Activated naive CD4-positive, alpha-beta T cell treated with anti-CD3 and anti-CD28 coated beads, Interleukin-2, amount 10 ng/mL, durations not matched to agents 7 days and 5 days (primary cell): ENCODE results near the gene MINK1.
A peak's percentile ranks its signal among the peaks of the same experiment; 100 is the strongest.

Experiments
- CTCF ChIA-PET: fragments of 350-600 bp; sonication (Branson Sonifier 250); formaldehyde crosslinking; loops from one replicate; lab custom pipeline; 2021; ENCODE audit warnings: antibody characterized with exemption; lab: Charles Lee
- DNase-seq: peaks from one replicate; pipeline ENCODE4 v3.0.0-alpha.2; 2020
- H3K27ac Mint-ChIP-seq: one replicate; pipeline ENCODE4 v1.8.0; 2021; ENCODE audit warnings: mild to moderate bottlenecking, moderate library complexity, mixed read lengths
- H3K27me3 Mint-ChIP-seq: one replicate; pipeline ENCODE4 v1.8.0; 2021; ENCODE audit warnings: mild to moderate bottlenecking, mixed read lengths
- H3K36me3 Mint-ChIP-seq: one replicate; pipeline ENCODE4 v1.8.0; 2021; ENCODE audit warnings: mixed read lengths
- H3K4me1 Mint-ChIP-seq: one replicate; pipeline ENCODE4 v1.8.0; 2021; ENCODE audit warnings: mixed read lengths
- H3K4me3 Mint-ChIP-seq: one replicate; pipeline ENCODE4 v1.8.0; 2021; ENCODE audit warnings: mild to moderate bottlenecking, moderate library complexity, mixed read lengths
- H3K9me3 Mint-ChIP-seq: one replicate; pipeline ENCODE4 v1.8.0; 2021; ENCODE audit warnings: mixed read lengths

MINK1 gene

GRCh38 chr17:4800462-4801196 lies 32.5 kb upstream of the MINK1 start:
- CTCF ChIA-PET: no interaction called here
- DNase-seq: no peak
- Mint-ChIP-seq H3K27ac (no peak overlapping the region), H3K9me3 (no peaks in the 10 kb centered on the region), H3K4me3 (no peak overlapping the region), H3K36me3 (peaks cover 14% of the 10 kb centered on the region), H3K4me1 (peaks cover 12% of the 10 kb centered on the region), H3K27me3 (no peaks in the 10 kb centered on the region)

GRCh38 chr17:4802228-4802627 lies 30.9 kb upstream of the MINK1 start, which contains the start of gene C17orf114:
Gene C17orf114, minus strand, starts transcription at chr17:4802328.
- H3K9me3 Mint-ChIP-seq: no peaks in the 10 kb centered on the region
- no peaks in the 10 kb centered on the region for H3K27me3 Mint-ChIP-seq
- CTCF ChIA-PET: no interaction called here
- no peak for DNase-seq
- peaks cover 6% of the 10 kb centered on the region for H3K4me1 Mint-ChIP-seq
- H3K36me3 Mint-ChIP-seq: peaks cover 7% of the 10 kb centered on the region
- H3K27ac Mint-ChIP-seq: no peak within 1 kb of the TSS
- no peak within 1 kb of the TSS for H3K4me3 Mint-ChIP-seq

- Mint-ChIP-seq H3K27me3 (peaks cover 4% of the 10 kb centered on the region), H3K4me3 (peak overlapping the region; percentile 77), H3K9me3 (no peaks in the 10 kb centered on the region), H3K36me3 (peaks cover 8% of the 10 kb centered on the region), H3K27ac (no peak overlapping the region), H3K4me1 (peaks cover 20% of the 10 kb centered on the region)
- no peak for DNase-seq
- CTCF ChIA-PET: interaction anchor here (0.9 to 1.0 kb wide), 2 partner anchors 11 to 75 kb away, joined by 3 read pairs; partner anchors contain the start of genes MED11 and PSMB6
Observed at GRCh38 chr17:4806456-4806776, 26.7 kb upstream of the MINK1 start.

- peak within 1 kb of the TSS; percentile 78 for H3K4me3 Mint-ChIP-seq
- peaks cover 20% of the 10 kb centered on the region for H3K4me1 Mint-ChIP-seq
- H3K27me3 Mint-ChIP-seq: peaks cover 4% of the 10 kb centered on the region
- DNase-seq: peak; percentile 92
- peaks cover 8% of the 10 kb centered on the region for H3K36me3 Mint-ChIP-seq
- CTCF ChIA-PET: interaction anchor here (0.9 to 2.1 kb wide), 3 partner anchors 11 to 75 kb away, joined by 3 to 7 read pairs (median 3); partner anchors contain the start of genes MED11 and PSMB6
- no peaks in the 10 kb centered on the region for H3K9me3 Mint-ChIP-seq
- H3K27ac Mint-ChIP-seq: peak within 1 kb of the TSS; percentile 58
Observed at GRCh38 chr17:4806777-4807604, 26.1 kb upstream of the MINK1 start, which contains the start of gene PLD2. Gene PLD2, plus strand, starts transcription at chr17:4807152. Its CDS starts 621 bp downstream, at chr17:4807773.

GRCh38 chr17:4807605-4808377 lies 25.3 kb upstream of the MINK1 start:
- no peak for DNase-seq
- H3K4me1 Mint-ChIP-seq: peaks cover 20% of the 10 kb centered on the region
- H3K27me3 Mint-ChIP-seq: peaks cover 4% of the 10 kb centered on the region
- peak overlapping the region; percentile 78 for H3K4me3 Mint-ChIP-seq
- H3K36me3 Mint-ChIP-seq: peaks cover 8% of the 10 kb centered on the region
- CTCF ChIA-PET: interaction anchor here (2.1 kb wide), 1 partner anchor 18 kb away, joined by 7 read pairs; no protein-coding TSS in a partner anchor
- no peaks in the 10 kb centered on the region for H3K9me3 Mint-ChIP-seq
- H3K27ac Mint-ChIP-seq: peak overlapping the region; percentile 58

GRCh38 chr17:4808378-4808767 lies 24.8 kb upstream of the MINK1 start:
- Mint-ChIP-seq H3K4me3 (peak overlapping the region; percentile 78), H3K36me3 (peaks cover 8% of the 10 kb centered on the region), H3K27me3 (peaks cover 4% of the 10 kb centered on the region), H3K9me3 (no peaks in the 10 kb centered on the region), H3K4me1 (peaks cover 20% of the 10 kb centered on the region), H3K27ac (no peak overlapping the region)
- CTCF ChIA-PET: interaction anchor here (2.1 kb wide), 1 partner anchor 18 kb away, joined by 7 read pairs; no protein-coding TSS in a partner anchor
- no peak for DNase-seq

- Mint-ChIP-seq H3K27ac (no peak overlapping the region), H3K4me1 (peaks cover 20% of the 10 kb centered on the region), H3K9me3 (no peaks in the 10 kb centered on the region), H3K36me3 (peaks cover 8% of the 10 kb centered on the region), H3K27me3 (peaks cover 4% of the 10 kb centered on the region), H3K4me3 (no peak overlapping the region)
- CTCF ChIA-PET: no interaction called here
- no peak for DNase-seq
Observed at GRCh38 chr17:4810696-4811290, 22.3 kb upstream of the MINK1 start.

GRCh38 chr17:4811471-4811870 lies 21.7 kb upstream of the MINK1 start:
- no peak overlapping the region for H3K4me3 Mint-ChIP-seq
- no peak overlapping the region for H3K27ac Mint-ChIP-seq
- CTCF ChIA-PET: no interaction called here
- H3K9me3 Mint-ChIP-seq: no peaks in the 10 kb centered on the region
- no peak for DNase-seq
- H3K36me3 Mint-ChIP-seq: peaks cover 11% of the 10 kb centered on the region
- peaks cover 14% of the 10 kb centered on the region for H3K4me1 Mint-ChIP-seq
- H3K27me3 Mint-ChIP-seq: peaks cover 4% of the 10 kb centered on the region

GRCh38 chr17:4812690-4813089 lies 20.4 kb upstream of the MINK1 start:
- DNase-seq: no peak
- Mint-ChIP-seq H3K4me1 (peaks cover 11% of the 10 kb centered on the region), H3K36me3 (peaks cover 11% of the 10 kb centered on the region), H3K4me3 (no peak overlapping the region), H3K9me3 (no peaks in the 10 kb centered on the region), H3K27me3 (peaks cover 2% of the 10 kb centered on the region), H3K27ac (no peak overlapping the region)
- CTCF ChIA-PET: no interaction called here

- Mint-ChIP-seq H3K36me3 (peaks cover 7% of the 10 kb centered on the region), H3K9me3 (no peaks in the 10 kb centered on the region), H3K4me1 (no peaks in the 10 kb centered on the region), H3K4me3 (no peak overlapping the region), H3K27me3 (no peaks in the 10 kb centered on the region), H3K27ac (no peak overlapping the region)
- no peak for DNase-seq
- CTCF ChIA-PET: no interaction called here
Observed at GRCh38 chr17:4815043-4815675, 18.0 kb upstream of the MINK1 start.

- CTCF ChIA-PET: no interaction called here
- Mint-ChIP-seq H3K4me3 (no peak overlapping the region), H3K9me3 (no peaks in the 10 kb centered on the region), H3K27ac (no peak overlapping the region), H3K4me1 (no peaks in the 10 kb centered on the region), H3K27me3 (no peaks in the 10 kb centered on the region), H3K36me3 (peaks cover 2% of the 10 kb centered on the region)
- no peak for DNase-seq
Observed at GRCh38 chr17:4816826-4817225, 16.3 kb upstream of the MINK1 start.

- H3K9me3 Mint-ChIP-seq: no peaks in the 10 kb centered on the region
- no peaks in the 10 kb centered on the region for H3K4me1 Mint-ChIP-seq
- H3K36me3 Mint-ChIP-seq: peaks cover 2% of the 10 kb centered on the region
- no peak for DNase-seq
- H3K4me3 Mint-ChIP-seq: no peak overlapping the region
- H3K27me3 Mint-ChIP-seq: no peaks in the 10 kb centered on the region
- no peak overlapping the region for H3K27ac Mint-ChIP-seq
- CTCF ChIA-PET: no interaction called here
Observed at GRCh38 chr17:4818276-4818675, 14.9 kb upstream of the MINK1 start.

- Mint-ChIP-seq H3K27me3 (peaks cover 8% of the 10 kb centered on the region), H3K36me3 (no peaks in the 10 kb centered on the region), H3K4me1 (no peaks in the 10 kb centered on the region), H3K9me3 (no peaks in the 10 kb centered on the region), H3K4me3 (no peak overlapping the region), H3K27ac (no peak overlapping the region)
- CTCF ChIA-PET: no interaction called here
- no peak for DNase-seq
Observed at GRCh38 chr17:4822835-4823234, 10.3 kb upstream of the MINK1 start.
